GM21381 (cell line): ENCODE measurements around the gene PLCB2.

Experiments used
- ATAC-seq: cut with Tn5 transposase; IDR thresholded peaks from one replicate; pipeline ENCODE4 v1.9.1; 2021; ENCODE audit warnings: mild to moderate bottlenecking, moderate library complexity; ENCODE audit not compliant: unreplicated experiment

The PLCB2 gene

DNA sequence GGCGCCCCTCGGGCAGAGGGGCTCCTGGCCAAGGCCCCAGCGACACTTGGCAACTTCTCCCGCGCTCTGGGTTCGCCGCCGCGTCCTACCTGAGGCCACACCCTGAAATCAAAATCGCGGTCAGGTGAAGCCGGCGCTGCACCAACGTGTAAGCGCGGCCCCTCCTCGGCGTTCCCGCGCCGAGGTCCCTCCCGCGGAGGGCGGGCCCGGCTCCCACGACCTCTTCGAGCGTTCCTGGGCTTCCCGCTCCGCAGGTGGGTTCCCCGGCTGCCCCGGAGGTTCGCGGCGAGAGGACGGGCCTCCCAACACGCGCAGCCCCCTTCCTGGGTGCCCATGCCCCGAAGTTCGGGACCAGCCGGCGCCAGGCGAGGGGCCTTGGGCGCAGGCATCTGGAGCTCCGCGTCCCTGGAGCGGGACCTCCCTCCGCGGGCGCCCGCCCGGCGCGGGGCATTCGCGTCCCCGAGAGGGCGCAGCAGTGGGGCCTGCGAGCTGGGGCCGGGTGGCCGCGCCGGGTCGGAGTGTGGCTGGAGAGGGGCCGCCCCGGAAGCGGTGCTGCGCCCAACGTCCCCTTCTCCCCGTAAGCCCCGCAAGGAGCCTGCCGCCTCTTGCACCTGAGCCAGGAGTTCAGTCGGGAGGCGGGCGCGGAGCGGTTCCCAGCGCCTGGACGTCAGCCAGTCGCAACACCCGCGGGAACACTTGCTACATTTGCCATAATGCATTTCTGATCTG is 55.1 kb downstream of the PLCB2 start:
- ATAC-seq: no peak

GRCh38 chr15:40252141-40252437 is 55.6 kb downstream of the PLCB2 start:
- ATAC-seq: no peak

DNA sequence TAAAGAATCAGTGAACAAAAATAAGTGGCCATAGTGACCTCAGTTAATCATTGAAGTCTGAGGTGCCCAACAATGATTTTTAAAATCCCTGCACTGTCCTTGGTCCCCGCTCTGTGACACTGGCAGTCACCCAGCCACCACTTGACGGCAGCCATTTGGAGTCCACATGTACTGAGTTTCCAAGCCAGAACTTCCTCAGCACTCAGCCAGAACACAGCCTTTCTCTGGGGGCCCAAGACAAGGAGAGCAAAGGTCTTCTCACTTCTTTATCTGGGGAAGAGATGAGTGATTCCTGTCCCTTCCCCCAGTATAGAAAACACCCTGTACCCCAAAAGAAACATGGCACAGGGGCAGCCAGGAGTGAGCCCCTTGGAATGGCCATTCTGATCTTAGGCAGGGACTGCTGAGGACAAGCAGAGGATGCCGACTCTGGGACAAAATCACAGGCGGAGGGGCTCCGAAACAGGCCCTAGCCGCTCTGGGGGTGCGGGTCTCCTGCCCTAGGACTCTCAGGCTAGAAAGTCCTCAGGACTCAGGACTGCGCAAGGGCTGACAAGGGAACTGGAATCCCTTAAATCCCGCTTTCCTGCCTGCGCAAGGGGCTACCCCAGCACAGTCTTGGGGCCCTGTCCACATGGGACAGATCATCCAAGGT is 56.1 kb downstream of the PLCB2 start:
- ATAC-seq: no peak

GRCh38 chr15:40250771-40251483 is 56.8 kb downstream of the PLCB2 start:
- ATAC-seq: no peak

GRCh38 chr15:40250304-40250656 is 57.5 kb downstream of the PLCB2 start:
- no peak for ATAC-seq

DNA sequence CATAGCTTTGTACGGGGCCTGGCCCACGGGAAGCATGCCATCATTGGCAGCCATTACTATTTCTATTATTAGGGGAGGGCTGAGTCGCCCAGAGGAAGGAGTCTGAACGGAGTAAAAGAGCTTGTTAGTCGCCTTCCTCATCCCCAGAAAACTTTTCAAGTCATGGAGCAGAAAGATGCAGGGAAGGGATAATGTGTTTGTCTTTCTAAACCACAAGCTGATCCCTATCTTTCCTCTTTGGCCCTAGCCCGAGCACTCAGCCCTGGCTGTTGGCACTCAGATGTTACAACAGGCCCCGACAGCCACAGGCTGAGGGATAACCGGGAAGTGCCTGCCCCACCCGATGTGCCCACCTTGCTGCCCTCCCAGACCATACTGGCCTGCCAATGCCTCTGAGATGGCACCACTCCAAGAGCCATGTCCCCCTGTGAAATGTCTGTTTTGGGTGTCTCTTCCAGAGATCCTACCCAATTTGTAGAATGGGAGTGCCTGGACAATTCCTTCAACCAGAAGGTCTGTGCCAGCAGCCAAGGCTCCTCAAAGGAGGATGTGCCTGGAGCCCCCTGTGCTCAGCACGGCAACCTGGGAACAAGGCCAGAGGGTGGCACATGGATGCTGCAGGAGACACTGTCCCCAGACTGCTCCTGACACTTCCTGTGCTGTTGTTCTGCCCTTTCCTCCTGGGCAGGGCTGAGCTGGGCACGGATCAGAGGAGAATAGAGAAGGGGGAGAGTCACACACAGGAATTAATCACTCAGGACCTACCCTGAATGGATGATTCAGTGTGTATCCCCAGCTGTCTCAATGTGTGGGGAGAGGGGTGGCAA is 58.0 kb downstream of the PLCB2 start:
- ATAC-seq: no peak

DNA sequence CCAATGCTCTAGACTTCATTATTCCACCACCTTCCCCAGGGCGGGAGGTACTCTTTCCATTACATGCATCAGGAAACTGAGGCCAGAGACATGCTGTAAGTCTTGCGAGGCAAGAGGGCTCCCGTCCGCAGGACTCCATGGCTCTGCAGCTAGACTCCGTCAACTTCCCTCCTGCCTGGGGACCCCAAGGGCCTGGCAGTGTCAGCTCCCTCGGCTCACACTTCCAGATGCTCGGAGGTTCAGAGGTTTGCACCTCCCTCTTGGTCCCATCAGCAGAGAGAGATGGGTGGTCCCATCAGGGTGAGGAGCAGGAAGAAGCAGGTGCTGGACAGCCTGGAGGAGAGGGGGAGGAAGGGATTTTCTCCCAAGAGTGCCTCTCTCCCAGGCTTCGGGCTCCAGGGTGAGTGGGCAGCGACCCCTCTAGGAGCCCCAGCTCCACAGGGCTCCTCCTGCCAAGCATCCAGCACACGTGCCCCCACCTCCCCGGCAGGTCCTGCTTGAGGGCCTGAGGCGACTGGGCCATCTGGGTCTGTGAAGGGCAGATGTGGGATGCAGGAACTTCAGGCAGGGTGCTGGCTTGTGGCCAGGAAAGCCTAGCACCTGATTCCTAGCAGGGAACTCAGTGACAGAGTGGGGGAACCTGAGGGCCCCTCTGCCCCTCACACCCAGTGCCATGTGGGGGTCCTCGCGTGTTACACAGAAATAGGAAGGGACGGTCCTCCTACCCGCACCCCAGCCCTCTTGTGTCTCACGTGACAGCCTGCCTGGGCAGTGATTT is 59.5 kb downstream of the PLCB2 start:
- no peak for ATAC-seq

GRCh38 chr15:40247406-40247971 is 60.2 kb downstream of the PLCB2 start:
- no peak for ATAC-seq

GRCh38 chr15:40246496-40247280 is 61.0 kb downstream of the PLCB2 start:
- ATAC-seq: no peak

- no peak for ATAC-seq
Measured at GRCh38 chr15:40245666-40246450, 61.9 kb downstream of the PLCB2 start.

- ATAC-seq: no peak
Measured at GRCh38 chr15:40244961-40245523, 62.7 kb downstream of the PLCB2 start.

- ATAC-seq: no peak
Measured at GRCh38 chr15:40243126-40243810, 64.5 kb downstream of the PLCB2 start.

- ATAC-seq: no peak
Measured at GRCh38 chr15:40242601-40243000, 65.1 kb downstream of the PLCB2 start.

- ATAC-seq: no peak
Measured at GRCh38 chr15:40242213-40242599, 65.5 kb downstream of the PLCB2 start.

GRCh38 chr15:40241269-40242212 is 66.2 kb downstream of the PLCB2 start:
- no peak for ATAC-seq

- no peak for ATAC-seq
Measured at GRCh38 chr15:40240619-40241221, 67.0 kb downstream of the PLCB2 start.
